Measurements from ENCODE around the gene CDC42.
"Not testable (repeated sequence)": the region's sequence is repeated elsewhere in the genome, so short reads cannot be mapped to it uniquely, and the experiment has no call there.

CDC42 gene

GRCh38 chr1:22030473-22030872 is 22.0 kb upstream of the CDC42 start:
- ChIA-PET POLR2A (no interaction called here), CTCF (interaction anchor here (1.0 to 3.1 kb wide), 3 partner anchors 9 to 75 kb away, joined by 3 to 31 read pairs (median 4); no protein-coding TSS in a partner anchor)
- no peak for DNase-seq (ENCODE audit: extremely low spot score)
- TF ChIP-seq, protein P1, sequence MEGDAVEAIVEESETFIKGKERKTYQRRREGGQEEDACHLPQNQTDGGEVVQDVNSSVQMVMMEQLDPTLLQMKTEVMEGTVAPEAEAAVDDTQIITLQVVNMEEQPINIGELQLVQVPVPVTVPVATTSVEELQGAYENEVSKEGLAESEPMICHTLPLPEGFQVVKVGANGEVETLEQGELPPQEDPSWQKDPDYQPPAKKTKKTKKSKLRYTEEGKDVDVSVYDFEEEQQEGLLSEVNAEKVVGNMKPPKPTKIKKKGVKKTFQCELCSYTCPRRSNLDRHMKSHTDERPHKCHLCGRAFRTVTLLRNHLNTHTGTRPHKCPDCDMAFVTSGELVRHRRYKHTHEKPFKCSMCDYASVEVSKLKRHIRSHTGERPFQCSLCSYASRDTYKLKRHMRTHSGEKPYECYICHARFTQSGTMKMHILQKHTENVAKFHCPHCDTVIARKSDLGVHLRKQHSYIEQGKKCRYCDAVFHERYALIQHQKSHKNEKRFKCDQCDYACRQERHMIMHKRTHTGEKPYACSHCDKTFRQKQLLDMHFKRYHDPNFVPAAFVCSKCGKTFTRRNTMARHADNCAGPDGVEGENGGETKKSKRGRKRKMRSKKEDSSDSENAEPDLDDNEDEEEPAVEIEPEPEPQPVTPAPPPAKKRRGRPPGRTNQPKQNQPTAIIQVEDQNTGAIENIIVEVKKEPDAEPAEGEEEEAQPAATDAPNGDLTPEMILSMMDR (IDR thresholded peaks at IDR 0.05; ENCODE audit: control extremely low read depth, extremely low read depth, low read depth, missing control alignments) = no peak

- ChIA-PET CTCF (interaction anchor here (1.0 to 3.1 kb wide), 3 partner anchors 8 to 74 kb away, joined by 3 to 31 read pairs (median 7); no protein-coding TSS in a partner anchor), POLR2A (no interaction called here)
- TF ChIP-seq, protein P1 (IDR thresholded peaks at IDR 0.05; ENCODE audit: control extremely low read depth, extremely low read depth, low read depth, missing control alignments) = no peak
- no peak for DNase-seq (ENCODE audit: extremely low spot score)
These were observed 21.1 kb upstream of the CDC42 start for GRCh38 chr1:22031214-22031962.

GRCh38 chr1:22034834-22035233 is 17.7 kb upstream of the CDC42 start:
- DNase-seq (ENCODE audit: extremely low spot score); CTCF ChIA-PET; POLR2A ChIA-PET: not testable (repeated sequence)

- TF ChIP-seq, protein P1 (IDR thresholded peaks at IDR 0.05; ENCODE audit: control extremely low read depth, extremely low read depth, low read depth, missing control alignments) = no peak
- ChIA-PET POLR2A (interaction anchor here (0.6 to 2.0 kb wide), 2 partner anchors 13 to 1105 kb away, joined by 3 to 9 read pairs; no protein-coding TSS in a partner anchor), CTCF (interaction anchor here (1.0 to 4.5 kb wide), 5 partner anchors 7 to 17 kb away, joined by 4 to 31 read pairs (median 6); no protein-coding TSS in a partner anchor)
- DNase-seq (ENCODE audit: extremely low spot score) = no peak
These were observed 15.0 kb upstream of the CDC42 start for GRCh38 chr1:22037520-22037919.

- DNase-seq (ENCODE audit: extremely low spot score) = no peak
- TF ChIP-seq, protein P1 (IDR thresholded peaks at IDR 0.05; ENCODE audit: control extremely low read depth, extremely low read depth, low read depth, missing control alignments) = no peak
- POLR2A ChIA-PET = interaction anchor here (2.0 kb wide), 1 partner anchor 13 kb away, joined by 9 read pairs; no protein-coding TSS in a partner anchor
- CTCF ChIA-PET = interaction anchor here (1.5 to 4.5 kb wide), 4 partner anchors 8 to 14 kb away, joined by 5 to 31 read pairs (median 20); no protein-coding TSS in a partner anchor
These were observed 14.5 kb upstream of the CDC42 start for GRCh38 chr1:22038036-22038435.

DNA sequence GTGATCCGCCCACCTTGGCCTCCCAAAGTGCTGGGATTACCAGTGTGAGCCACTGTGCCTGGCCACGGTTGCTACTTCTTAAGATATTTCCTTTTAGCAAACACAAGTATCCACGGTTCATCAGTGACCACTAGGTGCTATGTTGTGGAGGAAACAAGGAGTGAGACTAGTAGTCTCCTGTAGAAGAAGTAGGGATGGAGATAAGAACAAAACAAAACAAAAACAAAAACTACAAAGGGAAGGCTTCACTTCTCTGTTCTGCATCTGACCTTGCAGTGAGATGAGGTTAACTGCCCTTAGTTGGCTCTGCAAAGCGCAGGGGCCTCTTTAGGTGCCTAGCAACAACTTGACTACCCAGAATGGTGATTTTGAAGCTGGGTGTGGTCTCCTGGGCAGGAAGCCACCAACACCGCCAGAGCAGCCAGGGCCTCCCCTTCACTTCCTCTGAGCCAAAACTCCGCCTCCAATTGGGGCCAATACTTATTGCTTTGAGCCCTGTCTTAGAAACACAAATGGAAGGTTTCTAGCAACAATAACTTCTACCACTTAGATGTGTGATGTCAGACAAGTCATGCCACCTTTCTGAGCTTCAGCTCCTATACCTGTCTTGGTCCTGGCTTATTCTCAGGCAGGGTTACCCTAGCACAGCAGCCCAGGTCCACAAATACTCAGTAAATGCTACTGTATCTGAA is 12.8 kb upstream of the CDC42 start:
- CTCF ChIA-PET = interaction anchor here (0.8 to 4.5 kb wide), 11 partner anchors 8 to 41 kb away, joined by 3 to 31 read pairs (median 3); partner anchors contain the start of gene CDC42
- DNase-seq (ENCODE audit: extremely low spot score) = peak; percentile 85
- POLR2A ChIA-PET = interaction anchor here (0.6 to 1.4 kb wide), 4 partner anchors 13 to 120 kb away, joined by 3 to 8 read pairs (median 5); partner anchors contain the start of gene CDC42
- TF ChIP-seq, protein P1 (IDR thresholded peaks at IDR 0.05; ENCODE audit: control extremely low read depth, extremely low read depth, low read depth, missing control alignments) = no peak
